Activated naive CD4-positive, alpha-beta T cell treated with anti-CD3 and anti-CD28 coated beads, Interleukin-2, amount 50 U/mL, for 24 hours (primary cell): Measurements from ENCODE around the gene SGSM1.
"Not testable (repeated sequence)": the region's sequence is repeated elsewhere in the genome, so short reads cannot be mapped to it uniquely, and the experiment has no call there.

Experiments used
- H3K27ac Mint-ChIP-seq: one replicate; pipeline ENCODE4 v1.8.0; 2021; ENCODE audit warnings: mild to moderate bottlenecking, mixed read lengths
- H3K27me3 Mint-ChIP-seq: one replicate; pipeline ENCODE4 v1.8.0; 2021; ENCODE audit warnings: mixed read lengths
- H3K36me3 Mint-ChIP-seq: one replicate; pipeline ENCODE4 v1.8.0; 2021; ENCODE audit warnings: mixed read lengths
- H3K4me1 Mint-ChIP-seq: one replicate; pipeline ENCODE4 v1.8.0; 2021; ENCODE audit warnings: mixed read lengths
- H3K4me3 Mint-ChIP-seq: one replicate; pipeline ENCODE4 v1.8.0; 2021; ENCODE audit warnings: mild to moderate bottlenecking, mixed read lengths
- H3K9me3 Mint-ChIP-seq: one replicate; pipeline ENCODE4 v1.8.0; 2021; ENCODE audit warnings: mixed read lengths

The SGSM1 gene

DNA sequence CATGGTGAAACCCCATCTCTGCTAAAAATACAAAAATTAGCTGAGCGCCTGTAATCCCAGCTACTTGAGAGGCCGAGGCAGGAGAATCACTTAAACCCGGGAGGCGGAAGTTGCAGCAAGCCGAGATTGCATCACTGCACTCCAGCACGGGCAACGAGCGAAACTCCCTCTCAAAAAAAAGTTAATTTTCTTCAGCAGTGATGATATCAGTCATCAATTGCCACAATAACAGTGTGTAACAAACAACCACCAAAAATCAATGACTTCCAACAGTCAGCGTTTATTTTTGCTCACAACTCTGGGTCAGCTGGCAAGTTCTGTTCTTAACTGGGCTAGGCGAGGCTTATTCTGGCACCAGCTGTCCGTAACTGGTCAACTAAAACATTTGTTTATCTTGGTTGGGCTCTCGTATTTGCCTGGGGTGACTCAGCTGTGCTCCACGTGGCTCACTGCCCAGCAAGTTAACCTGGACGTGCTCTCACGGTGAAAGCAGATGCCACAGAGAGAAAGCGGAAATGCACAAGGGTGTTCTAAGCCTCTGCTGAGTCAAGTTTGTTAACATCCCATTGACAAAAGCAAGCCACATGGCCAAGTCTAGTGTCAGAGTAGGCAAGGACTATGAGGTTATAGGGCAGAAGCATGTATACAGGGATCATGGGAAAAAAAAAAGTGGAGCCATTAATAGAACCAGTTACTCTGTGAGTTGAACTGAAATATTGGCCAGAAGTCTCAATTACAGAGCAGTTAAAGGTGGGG lies 88.4 kb downstream of the SGSM1 start:
- no peaks in the 10 kb centered on the region for H3K27me3 Mint-ChIP-seq
- H3K27ac Mint-ChIP-seq, result no peak overlapping the region
- no peak overlapping the region for H3K4me3 Mint-ChIP-seq
- H3K9me3 Mint-ChIP-seq, result no peaks in the 10 kb centered on the region
- no peaks in the 10 kb centered on the region for H3K4me1 Mint-ChIP-seq
- H3K36me3 Mint-ChIP-seq, result peaks cover 2% of the 10 kb centered on the region

- Mint-ChIP-seq H3K27me3 (no peaks in the 10 kb centered on the region), H3K9me3 (no peaks in the 10 kb centered on the region), H3K36me3 (peaks cover 2% of the 10 kb centered on the region), H3K27ac (no peak overlapping the region), H3K4me3 (no peak overlapping the region), H3K4me1 (no peaks in the 10 kb centered on the region)
These were observed 89.0 kb downstream of the SGSM1 start for GRCh38 chr22:24894998-24895397.

DNA sequence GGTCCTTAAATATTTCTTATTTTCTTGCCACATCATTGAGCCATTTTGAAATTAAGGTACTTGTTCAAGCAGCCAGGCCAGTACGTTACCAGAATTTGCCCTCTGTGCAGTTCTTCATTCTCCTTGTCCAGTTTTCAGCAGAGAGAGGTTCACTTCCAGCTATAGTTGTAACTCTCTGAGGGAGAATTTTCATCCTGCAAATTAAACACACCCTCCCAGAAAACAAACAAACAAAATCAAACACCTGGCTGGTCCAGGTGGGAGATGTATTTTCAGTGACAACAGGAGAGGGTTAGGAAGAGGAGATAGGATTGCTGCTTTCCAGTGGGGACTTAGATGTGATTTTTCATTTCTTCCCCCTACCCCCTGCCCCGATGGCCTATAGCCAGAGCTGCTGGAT lies 95.4 kb downstream of the SGSM1 start:
- no peaks in the 10 kb centered on the region for H3K4me1 Mint-ChIP-seq
- H3K9me3 Mint-ChIP-seq, result peaks cover 17% of the 10 kb centered on the region
- H3K27ac Mint-ChIP-seq, result no peak overlapping the region
- H3K27me3 Mint-ChIP-seq, result no peaks in the 10 kb centered on the region
- no peak overlapping the region for H3K4me3 Mint-ChIP-seq
- H3K36me3 Mint-ChIP-seq, result peaks cover 17% of the 10 kb centered on the region

DNA sequence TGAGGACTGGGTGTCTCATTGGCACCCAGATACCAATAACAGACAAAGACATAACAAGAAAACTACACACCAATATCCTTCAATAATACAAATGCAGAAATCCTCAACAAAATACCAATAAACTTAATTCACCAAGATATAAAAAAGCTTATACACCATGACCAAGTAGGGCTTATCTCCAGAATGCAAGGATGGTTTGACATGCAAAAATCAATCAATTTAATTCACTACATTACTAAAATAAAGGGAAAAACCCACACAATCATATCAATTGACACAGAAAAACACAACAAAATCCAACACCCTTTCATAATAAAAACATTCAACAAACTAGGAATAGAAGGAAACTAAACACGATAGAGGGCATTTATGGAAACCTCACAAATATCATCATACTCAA lies 99.9 kb downstream of the SGSM1 start:
- H3K27ac Mint-ChIP-seq, result no peak overlapping the region
- H3K4me3 Mint-ChIP-seq, result no peak overlapping the region

DNA sequence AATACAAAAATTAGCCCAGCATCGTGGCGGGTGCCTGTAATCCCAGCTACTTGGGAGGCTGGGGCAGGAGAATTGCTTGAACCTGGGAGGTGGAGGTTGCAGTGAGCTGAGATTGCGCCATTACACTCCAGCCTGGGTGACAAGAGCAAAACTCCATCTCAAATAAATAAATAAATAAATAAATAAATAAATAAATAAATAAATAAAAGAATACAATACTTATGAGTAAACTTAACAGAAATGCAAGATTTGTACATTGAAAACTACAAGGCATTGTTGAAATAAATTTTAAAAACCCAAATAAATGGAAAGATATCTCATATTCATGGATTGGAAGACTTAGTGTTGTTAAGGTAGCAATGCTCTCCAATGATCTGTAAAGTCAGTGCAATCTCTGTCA lies 101.1 kb downstream of the SGSM1 start:
- Mint-ChIP-seq H3K36me3 (peaks cover 23% of the 10 kb centered on the region), H3K9me3 (peaks cover 17% of the 10 kb centered on the region)
- not testable (repeated sequence) for H3K27ac Mint-ChIP-seq, H3K4me1 Mint-ChIP-seq, H3K4me3 Mint-ChIP-seq, H3K27me3 Mint-ChIP-seq

More for the DNA sequence above, 99.9 kb downstream of the SGSM1 start:
- Mint-ChIP-seq H3K36me3 (peaks cover 23% of the 10 kb centered on the region), H3K4me1 (no peaks in the 10 kb centered on the region), H3K9me3 (peaks cover 17% of the 10 kb centered on the region), H3K27me3 (no peaks in the 10 kb centered on the region)

GRCh38 chr22:24920029-24920428 lies 114.0 kb downstream of the SGSM1 start:
- Mint-ChIP-seq H3K27me3 (no peaks in the 10 kb centered on the region), H3K9me3 (no peaks in the 10 kb centered on the region), H3K4me1 (no peaks in the 10 kb centered on the region), H3K4me3 (no peak overlapping the region), H3K27ac (no peak overlapping the region), H3K36me3 (peaks cover 1% of the 10 kb centered on the region)

DNA sequence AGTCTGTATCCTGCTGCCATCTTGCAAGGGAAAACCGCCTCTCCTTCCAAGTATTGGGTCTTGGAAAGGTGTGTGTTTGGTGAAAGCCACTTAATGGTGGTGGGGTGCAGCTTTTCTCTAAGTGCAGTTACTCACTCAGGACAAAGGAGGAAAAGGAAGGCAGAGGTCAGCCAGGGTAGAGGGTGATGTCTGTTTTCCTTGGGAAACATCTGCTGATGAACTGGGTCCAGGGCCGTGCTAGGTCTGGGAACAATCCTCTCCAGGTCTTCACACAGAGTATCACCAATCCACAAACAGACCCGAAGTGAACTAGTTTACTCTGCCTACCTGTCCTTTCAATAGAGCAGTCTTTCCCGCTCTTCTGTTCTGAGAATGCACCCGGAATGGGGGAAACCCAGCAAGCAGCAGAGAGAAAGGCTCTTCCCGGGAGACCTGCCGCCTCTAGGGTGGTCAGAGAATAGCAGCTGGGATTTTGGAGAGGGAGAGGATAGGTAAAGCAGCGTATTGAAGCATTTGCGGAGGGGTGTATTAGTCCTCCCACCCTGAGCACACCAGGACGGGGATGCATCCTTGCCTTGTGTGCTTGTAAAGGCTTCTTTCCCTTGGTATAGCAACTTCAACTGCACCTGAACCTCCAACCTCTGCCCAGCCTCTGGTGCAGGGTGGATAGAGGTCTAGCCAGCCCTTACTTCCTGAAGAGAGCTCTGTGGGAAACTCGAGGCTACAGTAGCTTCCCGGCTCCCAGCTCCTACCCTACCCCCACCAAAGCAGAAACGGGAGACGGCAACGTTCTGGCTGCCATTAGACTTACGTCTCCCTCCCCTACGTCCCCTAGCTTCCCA lies 119.8 kb downstream of the SGSM1 start:
- Mint-ChIP-seq H3K27me3 (peaks cover 5% of the 10 kb centered on the region), H3K27ac (no peak overlapping the region), H3K36me3 (no peaks in the 10 kb centered on the region), H3K4me1 (no peaks in the 10 kb centered on the region), H3K4me3 (no peak overlapping the region), H3K9me3 (no peaks in the 10 kb centered on the region)

DNA sequence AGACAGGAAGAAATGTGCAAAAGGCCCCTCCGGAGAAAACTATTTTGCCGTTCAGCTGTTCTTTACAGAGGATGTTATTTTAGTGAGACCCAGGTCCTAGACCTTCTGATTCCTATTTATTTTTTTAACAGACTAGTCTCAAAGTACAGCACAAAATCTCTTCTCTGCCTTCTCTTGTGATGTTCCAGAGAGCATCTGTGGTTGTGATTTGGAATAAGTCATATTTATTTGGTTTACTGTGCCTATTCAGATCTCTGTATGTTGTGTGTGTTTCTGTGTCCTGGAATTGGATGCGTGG lies 120.4 kb downstream of the SGSM1 start:
- H3K27me3 Mint-ChIP-seq, result peaks cover 5% of the 10 kb centered on the region
- H3K4me1 Mint-ChIP-seq, result no peaks in the 10 kb centered on the region

GRCh38 chr22:24926849-24927579 lies 121.0 kb downstream of the SGSM1 start:
- Mint-ChIP-seq H3K4me1 (no peaks in the 10 kb centered on the region), H3K27me3 (peaks cover 5% of the 10 kb centered on the region), H3K36me3 (no peaks in the 10 kb centered on the region), H3K27ac (no peak overlapping the region), H3K9me3 (no peaks in the 10 kb centered on the region), H3K4me3 (no peak overlapping the region)

More for the DNA sequence above, 120.4 kb downstream of the SGSM1 start:
- Mint-ChIP-seq H3K27ac (no peak overlapping the region), H3K36me3 (no peaks in the 10 kb centered on the region), H3K4me3 (no peak overlapping the region), H3K9me3 (no peaks in the 10 kb centered on the region)

DNA sequence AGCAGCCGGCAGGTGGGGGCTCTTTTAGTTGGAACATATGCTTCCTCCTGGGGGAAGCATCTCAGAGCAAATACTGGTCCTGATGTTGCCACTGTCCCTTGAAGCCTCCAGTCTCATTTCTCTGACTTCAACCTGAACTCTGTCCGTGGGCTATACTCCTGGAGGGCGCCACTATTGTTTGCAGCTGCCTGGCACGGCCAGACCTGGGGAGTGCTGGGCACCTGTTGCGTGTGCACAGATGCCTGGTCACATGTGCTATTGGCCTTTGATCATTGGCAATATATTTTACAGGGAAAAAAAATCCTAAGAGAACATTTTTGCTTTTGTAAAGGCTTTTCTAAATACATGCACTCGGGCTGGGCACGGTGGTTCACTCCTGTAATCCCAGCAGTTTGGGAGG lies 122.3 kb downstream of the SGSM1 start:
- H3K27ac Mint-ChIP-seq, result no peak overlapping the region
- H3K9me3 Mint-ChIP-seq, result no peaks in the 10 kb centered on the region
- H3K4me3 Mint-ChIP-seq, result no peak overlapping the region
- no peaks in the 10 kb centered on the region for H3K36me3 Mint-ChIP-seq
- no peaks in the 10 kb centered on the region for H3K4me1 Mint-ChIP-seq
- peaks cover 5% of the 10 kb centered on the region for H3K27me3 Mint-ChIP-seq

GRCh38 chr22:24930678-24931077 lies 124.7 kb downstream of the SGSM1 start:
- no peak overlapping the region for H3K4me3 Mint-ChIP-seq
- H3K4me1 Mint-ChIP-seq, result no peaks in the 10 kb centered on the region
- no peaks in the 10 kb centered on the region for H3K36me3 Mint-ChIP-seq
- H3K9me3 Mint-ChIP-seq, result no peaks in the 10 kb centered on the region
- H3K27ac Mint-ChIP-seq, result no peak overlapping the region
- H3K27me3 Mint-ChIP-seq, result peaks cover 5% of the 10 kb centered on the region

- H3K4me1 Mint-ChIP-seq, result no peaks in the 10 kb centered on the region
- H3K27ac Mint-ChIP-seq, result no peak overlapping the region
- no peaks in the 10 kb centered on the region for H3K9me3 Mint-ChIP-seq
- no peaks in the 10 kb centered on the region for H3K36me3 Mint-ChIP-seq
- no peaks in the 10 kb centered on the region for H3K27me3 Mint-ChIP-seq
- no peak overlapping the region for H3K4me3 Mint-ChIP-seq
These were observed 129.9 kb downstream of the SGSM1 start for GRCh38 chr22:24935771-24936483.

DNA sequence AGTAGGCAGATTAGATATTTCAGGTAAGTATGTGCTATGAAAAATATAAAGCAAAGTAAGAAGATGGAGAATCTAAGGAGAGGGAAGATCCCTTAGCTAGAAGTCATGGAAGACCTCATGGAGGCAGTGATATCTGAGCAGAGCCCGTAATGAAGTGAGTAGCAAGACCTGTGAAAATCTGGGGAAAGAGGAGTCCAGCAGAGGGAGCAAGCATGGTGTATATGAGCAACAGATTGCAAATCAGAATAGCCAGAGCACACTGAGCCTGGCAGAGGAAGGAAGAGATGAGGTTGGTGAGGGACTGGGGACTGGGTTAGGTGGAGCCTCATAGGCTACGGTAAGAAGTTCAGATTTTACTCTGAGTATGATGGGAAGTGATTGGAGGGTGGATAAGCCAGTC lies 131.1 kb downstream of the SGSM1 start:
- Mint-ChIP-seq H3K9me3 (no peaks in the 10 kb centered on the region), H3K27me3 (no peaks in the 10 kb centered on the region)

DNA sequence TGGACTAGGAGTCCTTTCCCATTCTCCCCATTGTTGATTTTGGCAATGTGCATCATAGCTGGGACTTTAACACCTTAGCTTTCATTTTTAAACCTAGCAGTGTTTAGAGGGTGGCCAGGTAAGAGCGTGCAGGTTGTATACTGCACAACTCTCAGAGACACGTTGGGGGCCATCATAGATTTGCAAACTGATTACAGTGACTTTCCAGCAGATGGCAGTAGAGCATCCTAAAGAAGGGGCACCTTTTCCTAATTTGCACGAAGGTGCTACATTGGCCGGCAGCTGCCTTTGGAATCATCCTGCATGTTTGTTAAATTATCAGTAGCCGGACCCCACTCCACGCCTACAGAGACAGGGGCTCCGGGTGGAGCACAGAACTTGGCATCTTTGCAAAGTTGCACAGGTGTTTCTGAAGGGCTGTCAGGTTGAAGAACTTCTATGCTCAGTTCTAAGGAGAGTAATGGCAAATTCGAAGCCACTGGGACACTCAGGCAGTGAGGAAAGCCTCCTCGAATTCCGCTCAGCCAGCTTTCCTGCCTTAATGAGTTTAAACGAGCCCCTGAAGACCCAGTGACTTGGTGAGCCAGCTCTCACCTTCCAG lies 132.8 kb downstream of the SGSM1 start:
- H3K9me3 Mint-ChIP-seq, result no peaks in the 10 kb centered on the region
- H3K36me3 Mint-ChIP-seq, result no peaks in the 10 kb centered on the region
- H3K4me3 Mint-ChIP-seq, result no peak overlapping the region
- H3K4me1 Mint-ChIP-seq, result no peaks in the 10 kb centered on the region
- H3K27me3 Mint-ChIP-seq, result no peaks in the 10 kb centered on the region
- no peak overlapping the region for H3K27ac Mint-ChIP-seq

More for the DNA sequence above, 131.1 kb downstream of the SGSM1 start:
- Mint-ChIP-seq H3K4me1 (no peaks in the 10 kb centered on the region), H3K27ac (no peak overlapping the region), H3K36me3 (no peaks in the 10 kb centered on the region), H3K4me3 (no peak overlapping the region)

DNA sequence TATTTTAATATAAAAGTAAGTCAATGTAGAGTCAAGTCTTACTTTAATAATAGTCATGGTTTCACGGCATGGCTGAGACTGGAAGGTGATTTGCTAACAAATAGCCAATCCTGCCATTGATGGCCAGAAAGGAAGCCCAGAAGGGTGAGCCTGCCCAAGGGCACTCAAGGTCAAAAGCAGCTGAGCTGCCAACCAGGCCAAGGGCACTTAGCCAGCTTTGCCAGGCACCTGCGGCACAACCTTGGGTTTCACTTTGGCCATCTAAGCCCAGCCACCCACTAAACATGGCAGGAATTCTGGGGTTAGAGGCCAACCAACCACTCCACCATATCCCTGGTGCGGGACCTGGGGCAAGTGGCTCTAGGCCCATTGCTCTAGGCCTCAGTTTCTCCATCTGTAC lies 136.3 kb downstream of the SGSM1 start:
- H3K4me1 Mint-ChIP-seq, result no peaks in the 10 kb centered on the region

More for the DNA sequence above, 136.3 kb downstream of the SGSM1 start:
- H3K27me3 Mint-ChIP-seq, result peaks cover 8% of the 10 kb centered on the region
- no peak overlapping the region for H3K27ac Mint-ChIP-seq
- no peaks in the 10 kb centered on the region for H3K36me3 Mint-ChIP-seq
- no peaks in the 10 kb centered on the region for H3K9me3 Mint-ChIP-seq
- no peak overlapping the region for H3K4me3 Mint-ChIP-seq
